ENCODE measurements around the gene LYRM4.

GRCh38 chr6:5279891-5280338 lies 19.2 kb upstream of the LYRM4 start:
- TF ChIP-seq SMARCC2 (IDR thresholded peaks at IDR 0.05; ENCODE audit: low read depth) (no peak), BCOR (IDR thresholded peaks at IDR 0.05) (no peak), EHMT2 (IDR thresholded peaks at IDR 0.05) (no peak), ZNF785 (CRISPR knock-in tag; IDR thresholded peaks at IDR 0.05) (no peak), TEAD4 (IDR thresholded peaks at IDR 0.05; ENCODE audit: low read length) (no peak), TEAD4 (CRISPR knock-in tag; IDR thresholded peaks at IDR 0.05; ENCODE audit: borderline replicate concordance) (no peak), POLR2A (conservative IDR thresholded peaks at IDR 0.05) (no peak), NFE2L1 (tag; IDR thresholded peaks at IDR 0.05; ENCODE audit: borderline replicate concordance, low read depth) (no peak), YY1 (IDR thresholded peaks at IDR 0.05; ENCODE audit: borderline replicate concordance in 1 of 3, control insufficient read depth in 1 of 3, extremely low read depth in 1 of 3, insufficient read depth in 3 of 3, insufficient read length in 1 of 3, insufficient replicate concordance in 2 of 3, low read depth in 1 of 3, low read length in 2 of 3) (no peak), NR2C2 (CRISPR knock-in tag; IDR thresholded peaks at IDR 0.05) (no peak), NR2C2 (tag; IDR thresholded peaks at IDR 0.05) (no peak), HDAC6 (IDR thresholded peaks at IDR 0.05; ENCODE audit: low read depth, low read length) (no peak)
- TF ChIP-seq, protein P1, sequence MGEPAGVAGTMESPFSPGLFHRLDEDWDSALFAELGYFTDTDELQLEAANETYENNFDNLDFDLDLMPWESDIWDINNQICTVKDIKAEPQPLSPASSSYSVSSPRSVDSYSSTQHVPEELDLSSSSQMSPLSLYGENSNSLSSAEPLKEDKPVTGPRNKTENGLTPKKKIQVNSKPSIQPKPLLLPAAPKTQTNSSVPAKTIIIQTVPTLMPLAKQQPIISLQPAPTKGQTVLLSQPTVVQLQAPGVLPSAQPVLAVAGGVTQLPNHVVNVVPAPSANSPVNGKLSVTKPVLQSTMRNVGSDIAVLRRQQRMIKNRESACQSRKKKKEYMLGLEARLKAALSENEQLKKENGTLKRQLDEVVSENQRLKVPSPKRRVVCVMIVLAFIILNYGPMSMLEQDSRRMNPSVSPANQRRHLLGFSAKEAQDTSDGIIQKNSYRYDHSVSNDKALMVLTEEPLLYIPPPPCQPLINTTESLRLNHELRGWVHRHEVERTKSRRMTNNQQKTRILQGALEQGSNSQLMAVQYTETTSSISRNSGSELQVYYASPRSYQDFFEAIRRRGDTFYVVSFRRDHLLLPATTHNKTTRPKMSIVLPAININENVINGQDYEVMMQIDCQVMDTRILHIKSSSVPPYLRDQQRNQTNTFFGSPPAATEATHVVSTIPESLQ (CRISPR knock-in tag; IDR thresholded peaks at IDR 0.05) = no peak

All from K562 (cell line).